Erythroblast (primary cell): ENCODE measurements around the gene TAS2R4.

Experiments used
- GATA1 ChIP-seq: IDR thresholded peaks from 2 replicates; pipeline ENCODE4 v1.6.1; 2011; ENCODE audit warnings: low read depth, mild to moderate bottlenecking, control low read depth, low read length, moderate library complexity
- POLR2A ChIP-seq: IDR thresholded peaks from 2 replicates; pipeline ENCODE4 v1.6.1; 2011; ENCODE audit warnings: mild to moderate bottlenecking, low read length

GRCh38 chr7:141738592-141739013, 37.9 kb upstream of the TAS2R4 start:
- TF ChIP-seq POLR2A (no peak), GATA1 (no peak)
